Stimulated activated CD8-positive, alpha-beta memory T cell treated with anti-CD3 and anti-CD28 coated beads, Interleukin-12 subunit alpha, Interleukin-12 subunit beta, amount 100 ng/mL, for 4 hours (primary cell): ENCODE data around the gene UGT1A3.

Experiments
- DNase-seq: peaks from one replicate; pipeline ENCODE4 v3.0.0-alpha.2; 2020; ENCODE audit warnings: low read depth

The UGT1A3 gene

GRCh38 chr2:233758141-233758540, 29.3 kb downstream of the UGT1A3 start:
- no peak for DNase-seq

- no peak for DNase-seq
Observed at GRCh38 chr2:233758849-233759248, 30.0 kb downstream of the UGT1A3 start.

GRCh38 chr2:233760043-233760442, 31.2 kb downstream of the UGT1A3 start, which contains the start of gene UGT1A1:
UGT1A1 (plus strand) TSS chr2:233760270; CDS start chr2:233760288, 18 bp downstream.
- DNase-seq = no peak

- DNase-seq = no peak
Observed at GRCh38 chr2:233761040-233761769, 32.4 kb downstream of the UGT1A3 start.

- DNase-seq = no peak
Observed at GRCh38 chr2:233764264-233764663, 35.4 kb downstream of the UGT1A3 start.

- no peak for DNase-seq
Observed at GRCh38 chr2:233764761-233765160, 35.9 kb downstream of the UGT1A3 start.

- DNase-seq = no peak
Observed at GRCh38 chr2:233766416-233766815, 37.6 kb downstream of the UGT1A3 start.

- DNase-seq = no peak
Observed at GRCh38 chr2:233768076-233768475, 39.2 kb downstream of the UGT1A3 start.

GRCh38 chr2:233769260-233769659, 40.4 kb downstream of the UGT1A3 start:
- DNase-seq = no peak

GRCh38 chr2:233772153-233772552, 43.3 kb downstream of the UGT1A3 start:
- DNase-seq = no peak

GRCh38 chr2:233772583-233772982, 43.7 kb downstream of the UGT1A3 start:
- DNase-seq = no peak

GRCh38 chr2:233773854-233774253, 45.0 kb downstream of the UGT1A3 start:
- no peak for DNase-seq

- DNase-seq = no peak
Observed at GRCh38 chr2:233775414-233775813, 46.6 kb downstream of the UGT1A3 start.

GRCh38 chr2:233778030-233778429, 49.2 kb downstream of the UGT1A3 start, which contains the start of gene MROH2A:
MROH2A (plus strand) TSS chr2:233778330; CDS start chr2:233779359, 1,029 bp downstream.
- DNase-seq = no peak

- DNase-seq = no peak
Observed at GRCh38 chr2:233779722-233780121, 50.9 kb downstream of the UGT1A3 start.

GRCh38 chr2:233780771-233781170, 51.9 kb downstream of the UGT1A3 start:
- no peak for DNase-seq

- DNase-seq = no peak
Observed at GRCh38 chr2:233789554-233789953, 60.7 kb downstream of the UGT1A3 start.

GRCh38 chr2:233791151-233791882, 62.5 kb downstream of the UGT1A3 start:
- DNase-seq = no peak

GRCh38 chr2:233791883-233792329, 63.1 kb downstream of the UGT1A3 start:
- no peak for DNase-seq

- DNase-seq = no peak
Observed at GRCh38 chr2:233792720-233793119, 63.9 kb downstream of the UGT1A3 start.

GRCh38 chr2:233793465-233794127, 64.8 kb downstream of the UGT1A3 start:
- DNase-seq = no peak

- no peak for DNase-seq
Observed at GRCh38 chr2:233794128-233794658, 65.4 kb downstream of the UGT1A3 start.
